Memory B cell (primary cell): ENCODE measurements around the gene KANSL1.
"Not testable (repeated sequence)": the region's sequence is repeated elsewhere in the genome, so short reads cannot be mapped to it uniquely, and the experiment has no call there.

Experiments
- ATAC-seq: fragments of 150-1000 bp; cut with Tn5 transposase; 2 replicates; pipeline ENCODE4 v1.10.0; 2021; ENCODE audit warnings: low read depth, mild to moderate bottlenecking, moderate library complexity
- DNase-seq, 2 donors: peaks; one replicate each; pipeline ENCODE4 v3.0.0; 2022; ENCODE audit warnings: low spot score in 2 of 2
- H3K27ac Mint-ChIP-seq: one replicate; pipeline ENCODE4 v1.8.0; 2022; ENCODE audit warnings: mild to moderate bottlenecking, moderate library complexity, mixed read lengths
- H3K27me3 Mint-ChIP-seq: one replicate; pipeline ENCODE4 v1.8.0; 2022; ENCODE audit warnings: mixed read lengths
- H3K36me3 Mint-ChIP-seq: one replicate; pipeline ENCODE4 v1.8.0; 2022; ENCODE audit warnings: mild to moderate bottlenecking, mixed read lengths
- H3K4me1 Mint-ChIP-seq: one replicate; pipeline ENCODE4 v1.8.0; 2022; ENCODE audit warnings: mixed read lengths
- H3K4me3 Mint-ChIP-seq: one replicate; pipeline ENCODE4 v1.8.0; 2022; ENCODE audit warnings: mild to moderate bottlenecking, moderate library complexity, mixed read lengths
- H3K9me3 Mint-ChIP-seq: one replicate; pipeline ENCODE4 v1.8.0; 2022; ENCODE audit warnings: mixed read lengths

KANSL1 gene

DNA sequence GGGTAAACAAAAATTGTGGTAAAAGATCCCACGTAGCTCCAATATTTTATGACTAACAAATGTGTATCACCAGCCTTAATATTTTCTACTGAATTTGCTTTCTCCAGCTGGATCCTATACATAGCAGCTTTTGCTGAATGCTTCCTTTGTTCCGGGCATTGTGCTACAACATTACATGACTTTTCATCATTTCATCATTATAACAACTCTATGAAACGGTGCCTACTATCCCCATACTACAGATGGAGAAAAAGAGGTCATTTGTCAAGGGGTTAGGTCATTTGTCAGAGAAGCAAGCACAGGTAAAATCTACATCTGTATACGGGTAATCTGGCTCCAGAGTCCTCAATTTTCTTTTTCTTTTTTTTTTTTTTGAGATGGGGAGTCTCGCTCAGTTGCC is 74.3 kb downstream of the KANSL1 start:
- Mint-ChIP-seq H3K4me3 (no peak overlapping the region), H3K27me3 (no peaks in the 10 kb centered on the region), H3K9me3 (peaks cover 2% of the 10 kb centered on the region), H3K27ac (peak overlapping the region; percentile 47), H3K4me1 (peaks cover 44% of the 10 kb centered on the region), H3K36me3 (peaks cover 7% of the 10 kb centered on the region)
- no peak for ATAC-seq
- no peak for DNase-seq

DNA sequence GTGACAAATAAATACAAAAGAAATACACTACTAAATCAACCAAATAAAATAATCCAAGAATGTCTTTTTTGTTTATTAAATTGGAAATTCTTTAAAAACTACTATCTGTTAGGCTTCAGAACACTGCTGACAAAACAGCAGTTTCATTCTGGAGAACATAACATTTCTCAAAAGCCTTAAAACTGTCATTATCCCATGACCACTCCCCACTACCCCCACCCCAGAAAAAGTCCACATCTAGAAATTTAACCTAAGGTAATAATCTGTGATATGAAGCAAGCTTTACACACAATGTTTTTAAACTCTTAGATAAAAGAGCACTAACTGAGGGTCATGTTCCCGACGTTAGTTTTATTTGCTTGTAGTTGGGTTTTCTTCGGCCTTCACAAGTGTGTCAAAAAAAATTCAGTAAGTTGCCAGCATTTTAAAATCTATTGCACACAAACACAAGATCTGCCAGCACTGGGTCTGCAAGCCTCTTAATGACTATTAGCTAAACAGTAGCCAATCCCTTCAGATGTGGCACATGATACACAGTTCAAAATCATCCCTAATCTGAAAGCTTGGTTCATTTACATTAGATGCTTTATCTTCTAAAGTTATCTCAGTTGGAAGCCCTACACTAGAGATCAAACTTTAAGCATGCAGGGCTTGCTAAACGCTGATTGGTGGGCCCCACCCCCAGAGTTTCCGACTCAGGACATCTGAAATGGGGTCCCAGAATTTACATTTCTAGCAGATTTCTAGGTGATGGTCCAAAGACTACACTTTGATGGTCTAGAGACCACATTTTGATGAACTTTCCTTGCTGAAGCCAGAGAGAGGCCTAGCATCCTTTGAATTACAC is 75.2 kb downstream of the KANSL1 start:
- H3K27ac Mint-ChIP-seq, result peak overlapping the region; percentile 47
- no peak overlapping the region for H3K4me3 Mint-ChIP-seq
- ATAC-seq (no peak), DNase-seq (no peak)
- H3K27me3 Mint-ChIP-seq, result no peaks in the 10 kb centered on the region
- H3K4me1 Mint-ChIP-seq, result peaks cover 47% of the 10 kb centered on the region
- peaks cover 2% of the 10 kb centered on the region for H3K9me3 Mint-ChIP-seq
- peaks cover 9% of the 10 kb centered on the region for H3K36me3 Mint-ChIP-seq

DNA sequence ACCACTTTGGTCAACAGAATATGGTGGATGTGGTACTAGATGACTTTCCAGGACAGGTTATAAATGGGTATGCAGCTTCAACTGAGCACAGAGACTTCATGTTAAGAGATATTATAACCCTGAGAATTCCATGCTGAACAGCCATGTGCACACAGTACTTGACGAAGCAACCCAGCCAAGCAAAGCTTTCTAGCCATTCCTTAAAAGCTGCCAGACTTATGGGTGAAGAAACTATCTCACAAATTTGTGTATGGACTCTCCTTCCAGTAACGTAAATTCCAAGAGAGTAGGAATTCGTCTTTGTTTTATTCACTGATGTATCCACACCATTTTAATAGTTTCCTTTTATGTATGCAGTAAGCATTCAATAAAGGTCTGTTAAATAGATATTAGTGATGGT is 76.1 kb downstream of the KANSL1 start:
- Mint-ChIP-seq H3K4me3 (no peak overlapping the region), H3K9me3 (peaks cover 2% of the 10 kb centered on the region), H3K27ac (no peak overlapping the region), H3K4me1 (peaks cover 47% of the 10 kb centered on the region), H3K27me3 (no peaks in the 10 kb centered on the region), H3K36me3 (peaks cover 10% of the 10 kb centered on the region)
- DNase-seq (no peak), ATAC-seq (no peak)

DNA sequence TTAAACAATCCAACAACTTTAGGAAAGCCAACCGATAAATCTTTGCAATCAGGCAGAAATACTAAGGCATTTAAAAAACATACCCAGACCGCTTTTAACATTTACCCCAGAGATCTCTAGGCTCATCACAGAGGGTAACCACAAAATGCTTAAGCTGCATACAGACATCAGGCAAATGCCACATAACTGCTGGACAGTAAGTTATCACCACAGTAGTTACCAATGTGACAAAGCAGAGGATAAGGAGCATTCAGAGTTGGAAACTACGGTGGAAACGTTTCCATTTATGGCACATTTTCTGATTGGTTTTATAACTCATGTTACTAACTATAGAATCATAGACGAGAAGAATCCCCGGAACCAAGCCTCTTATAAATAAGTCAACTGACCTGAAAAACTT is 77.5 kb downstream of the KANSL1 start:
- no peaks in the 10 kb centered on the region for H3K27me3 Mint-ChIP-seq
- H3K27ac Mint-ChIP-seq, result peak overlapping the region; percentile 58
- peaks cover 12% of the 10 kb centered on the region for H3K36me3 Mint-ChIP-seq
- H3K4me3 Mint-ChIP-seq, result no peak overlapping the region
- peaks cover 2% of the 10 kb centered on the region for H3K9me3 Mint-ChIP-seq
- peaks cover 39% of the 10 kb centered on the region for H3K4me1 Mint-ChIP-seq
- no peak for ATAC-seq
- DNase-seq, result no peak

DNA sequence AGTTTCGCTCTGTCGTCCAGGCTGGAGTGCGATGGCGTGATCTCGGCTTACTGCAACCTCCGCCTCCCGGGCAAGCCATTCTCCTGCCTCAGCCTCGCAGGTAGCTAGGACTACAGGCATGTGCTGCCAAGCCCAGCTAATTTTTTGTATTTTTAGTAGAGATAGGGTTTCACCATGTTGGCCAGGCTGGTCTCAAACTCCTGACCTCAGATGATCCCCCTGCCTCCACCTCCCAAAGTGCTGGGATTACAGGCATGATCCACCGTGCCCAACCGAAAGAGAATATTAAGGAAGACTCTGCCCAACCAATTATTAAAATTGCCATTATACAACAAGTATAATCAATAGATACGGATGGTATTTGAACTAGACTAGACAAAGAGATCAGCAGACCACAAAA is 82.0 kb downstream of the KANSL1 start:
- ATAC-seq, DNase-seq, H3K9me3 Mint-ChIP-seq, H3K27me3 Mint-ChIP-seq, H3K27ac Mint-ChIP-seq, H3K4me3 Mint-ChIP-seq, H3K36me3 Mint-ChIP-seq: not testable (repeated sequence)
- H3K4me1 Mint-ChIP-seq, result peaks cover 46% of the 10 kb centered on the region

DNA sequence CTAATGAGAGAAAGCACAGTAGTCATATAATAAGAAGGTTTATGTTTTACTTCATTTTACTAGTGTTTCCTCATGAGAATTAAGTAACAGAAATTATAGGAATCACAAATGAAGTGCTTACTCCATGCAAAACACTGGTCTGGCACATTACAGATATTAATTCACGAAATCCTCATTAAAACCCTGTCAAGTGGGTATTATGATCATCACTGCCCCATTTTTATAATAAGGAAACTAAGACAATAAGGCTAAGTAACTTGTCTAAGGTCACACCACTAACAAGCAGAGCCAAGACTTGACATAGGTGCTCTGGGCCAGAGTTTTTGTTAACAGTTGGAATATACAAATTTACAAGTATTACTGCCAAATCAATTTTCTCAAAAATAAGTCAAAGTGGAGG is 83.0 kb downstream of the KANSL1 start:
- DNase-seq, result no peak
- no peak for ATAC-seq
- Mint-ChIP-seq H3K4me1 (peaks cover 43% of the 10 kb centered on the region), H3K36me3 (peaks cover 5% of the 10 kb centered on the region), H3K4me3 (no peak overlapping the region), H3K27ac (no peak overlapping the region), H3K9me3 (no peaks in the 10 kb centered on the region), H3K27me3 (no peaks in the 10 kb centered on the region)

DNA sequence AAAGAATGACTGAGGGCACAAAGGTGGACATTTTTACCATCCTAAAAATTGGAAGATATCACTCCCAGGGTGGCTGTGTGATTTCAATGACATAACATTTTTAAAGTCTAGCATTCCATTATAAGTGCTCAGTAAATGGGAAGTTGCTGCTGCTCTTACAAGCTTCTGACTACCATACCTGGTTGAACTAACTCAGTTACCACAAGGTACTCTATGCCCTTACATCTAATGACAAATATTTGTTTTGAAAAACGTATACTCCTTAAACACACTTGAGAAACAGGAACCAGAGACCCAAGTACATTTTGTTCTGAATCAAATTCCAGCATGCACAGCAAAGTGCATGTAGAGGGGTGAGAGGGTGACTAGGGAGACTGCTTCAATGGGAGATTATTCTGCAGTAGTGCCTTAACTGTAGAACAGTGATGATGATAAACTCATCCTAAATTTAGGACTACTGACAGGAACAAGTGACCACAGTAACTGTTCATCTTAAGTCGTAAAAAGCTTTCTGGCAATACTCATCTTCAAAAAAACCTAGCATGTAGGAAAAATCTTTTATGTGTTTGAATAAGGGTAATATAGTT is 83.5 kb downstream of the KANSL1 start:
- ATAC-seq, result no peak

DNA sequence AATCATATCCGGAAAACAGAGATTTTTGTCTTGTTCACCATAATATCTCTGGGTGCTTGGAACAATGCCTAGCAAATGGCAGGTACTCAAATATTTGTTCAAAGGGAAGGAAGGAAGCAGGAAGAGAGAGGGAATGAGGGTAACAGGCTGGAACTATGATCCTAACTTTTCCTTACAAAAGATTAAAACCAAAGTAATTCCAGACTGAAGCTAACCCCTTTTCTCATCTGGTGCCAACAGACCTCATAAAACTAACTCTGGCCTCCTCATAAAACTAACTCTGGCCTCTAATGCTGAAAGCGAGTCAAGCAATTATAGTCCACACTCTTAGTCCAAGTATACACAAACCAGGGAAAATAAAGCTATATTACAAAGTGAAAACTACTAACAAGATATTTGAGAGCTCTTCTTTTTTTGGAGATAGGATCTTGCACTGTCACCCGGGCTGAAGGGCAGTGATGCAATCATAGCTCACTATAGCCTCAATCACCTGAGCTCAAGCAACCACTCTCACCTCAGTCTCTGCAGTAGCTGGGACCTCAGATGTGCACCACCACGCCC is 84.6 kb downstream of the KANSL1 start:
- H3K4me1 Mint-ChIP-seq, result peaks cover 44% of the 10 kb centered on the region
- no peak overlapping the region for H3K4me3 Mint-ChIP-seq
- no peaks in the 10 kb centered on the region for H3K9me3 Mint-ChIP-seq
- no peaks in the 10 kb centered on the region for H3K27me3 Mint-ChIP-seq
- ATAC-seq (no peak), DNase-seq (no peak)
- peak overlapping the region; percentile 58 for H3K27ac Mint-ChIP-seq
- H3K36me3 Mint-ChIP-seq, result peaks cover 5% of the 10 kb centered on the region

More for the DNA sequence above, 83.5 kb downstream of the KANSL1 start:
- Mint-ChIP-seq H3K36me3 (peaks cover 5% of the 10 kb centered on the region), H3K4me3 (no peak overlapping the region), H3K9me3 (no peaks in the 10 kb centered on the region), H3K4me1 (peaks cover 43% of the 10 kb centered on the region), H3K27me3 (no peaks in the 10 kb centered on the region), H3K27ac (no peak overlapping the region)
- DNase-seq, result no peak

DNA sequence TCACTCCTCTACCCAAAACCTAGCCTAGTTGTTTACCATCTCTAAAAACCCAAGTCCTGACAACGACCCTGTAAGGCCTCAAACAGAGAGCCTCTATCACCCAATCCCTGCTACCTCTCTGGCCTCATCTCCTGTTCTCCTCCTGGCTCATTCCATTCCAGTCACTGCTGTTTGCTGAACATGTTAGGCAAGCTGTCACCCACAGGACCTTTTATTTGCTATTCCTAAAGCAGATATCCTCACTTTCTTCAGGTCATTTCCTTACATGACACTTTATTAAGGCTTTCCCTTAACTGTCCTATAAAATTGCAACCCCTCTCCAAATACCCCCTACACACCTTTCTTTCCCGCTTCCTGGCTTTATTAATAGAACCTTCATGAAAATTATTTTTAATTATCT is 85.1 kb downstream of the KANSL1 start:
- H3K4me1 Mint-ChIP-seq, result peaks cover 47% of the 10 kb centered on the region
- H3K36me3 Mint-ChIP-seq, result peaks cover 3% of the 10 kb centered on the region
- H3K27me3 Mint-ChIP-seq, result no peaks in the 10 kb centered on the region
- no peaks in the 10 kb centered on the region for H3K9me3 Mint-ChIP-seq
- H3K27ac Mint-ChIP-seq, result peak overlapping the region; percentile 58
- H3K4me3 Mint-ChIP-seq, result no peak overlapping the region
- ATAC-seq (no peak), DNase-seq (no peak)

DNA sequence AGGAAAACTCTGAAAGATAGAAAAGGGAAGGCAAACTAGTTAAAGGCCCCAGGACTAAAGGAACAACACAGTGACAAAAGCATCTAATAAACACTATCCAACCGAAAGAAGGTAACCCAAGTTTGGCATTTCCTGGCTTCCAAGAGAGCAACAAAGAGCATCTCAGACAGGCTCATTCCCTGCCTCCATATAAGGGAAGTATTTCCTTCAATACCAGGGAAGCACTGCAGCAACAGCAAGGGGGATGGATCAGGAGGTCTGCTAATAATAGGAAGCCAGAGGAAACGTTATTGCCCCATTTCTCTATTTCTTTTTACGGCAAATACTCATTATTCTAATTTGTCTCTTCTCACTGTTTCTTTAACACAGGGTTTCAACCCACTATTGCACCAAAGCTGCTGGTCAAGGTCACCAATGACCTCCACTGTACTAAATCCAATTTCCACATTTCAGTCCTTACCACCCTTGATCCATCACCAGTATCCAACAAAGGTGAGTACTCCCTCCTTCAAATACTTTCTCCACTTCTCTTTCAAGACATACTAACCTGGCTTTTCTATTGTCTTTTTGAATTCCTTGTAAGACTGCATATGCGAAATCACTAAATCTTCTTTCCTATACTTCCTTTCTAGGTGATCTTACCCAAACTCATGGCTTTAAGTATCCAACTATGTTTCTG is 86.1 kb downstream of the KANSL1 start:
- no peak overlapping the region for H3K4me3 Mint-ChIP-seq
- H3K36me3 Mint-ChIP-seq, result peaks cover 2% of the 10 kb centered on the region
- H3K27me3 Mint-ChIP-seq, result no peaks in the 10 kb centered on the region
- peaks cover 47% of the 10 kb centered on the region for H3K4me1 Mint-ChIP-seq
- ATAC-seq, result no peak
- no peak overlapping the region for H3K27ac Mint-ChIP-seq
- DNase-seq, result no peak
- no peaks in the 10 kb centered on the region for H3K9me3 Mint-ChIP-seq

DNA sequence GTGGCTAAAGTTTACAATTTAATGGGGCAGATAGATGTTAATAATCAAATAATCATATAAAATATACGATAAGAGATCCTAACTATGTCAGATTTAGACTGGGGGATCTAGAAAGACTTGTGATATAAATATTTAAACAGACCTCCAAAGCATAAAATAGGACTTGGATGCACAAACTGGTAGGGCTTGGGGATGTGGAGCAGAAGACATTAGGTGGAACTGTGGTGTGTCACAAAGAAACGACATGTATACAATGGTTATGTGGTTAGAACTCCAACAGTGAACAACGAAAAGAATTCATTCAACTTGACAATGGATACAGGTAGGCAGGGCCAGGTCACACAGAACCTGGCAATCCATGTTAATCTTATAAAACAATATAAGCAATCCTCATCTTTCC is 90.4 kb downstream of the KANSL1 start:
- ATAC-seq, result not testable (repeated sequence)

DNA sequence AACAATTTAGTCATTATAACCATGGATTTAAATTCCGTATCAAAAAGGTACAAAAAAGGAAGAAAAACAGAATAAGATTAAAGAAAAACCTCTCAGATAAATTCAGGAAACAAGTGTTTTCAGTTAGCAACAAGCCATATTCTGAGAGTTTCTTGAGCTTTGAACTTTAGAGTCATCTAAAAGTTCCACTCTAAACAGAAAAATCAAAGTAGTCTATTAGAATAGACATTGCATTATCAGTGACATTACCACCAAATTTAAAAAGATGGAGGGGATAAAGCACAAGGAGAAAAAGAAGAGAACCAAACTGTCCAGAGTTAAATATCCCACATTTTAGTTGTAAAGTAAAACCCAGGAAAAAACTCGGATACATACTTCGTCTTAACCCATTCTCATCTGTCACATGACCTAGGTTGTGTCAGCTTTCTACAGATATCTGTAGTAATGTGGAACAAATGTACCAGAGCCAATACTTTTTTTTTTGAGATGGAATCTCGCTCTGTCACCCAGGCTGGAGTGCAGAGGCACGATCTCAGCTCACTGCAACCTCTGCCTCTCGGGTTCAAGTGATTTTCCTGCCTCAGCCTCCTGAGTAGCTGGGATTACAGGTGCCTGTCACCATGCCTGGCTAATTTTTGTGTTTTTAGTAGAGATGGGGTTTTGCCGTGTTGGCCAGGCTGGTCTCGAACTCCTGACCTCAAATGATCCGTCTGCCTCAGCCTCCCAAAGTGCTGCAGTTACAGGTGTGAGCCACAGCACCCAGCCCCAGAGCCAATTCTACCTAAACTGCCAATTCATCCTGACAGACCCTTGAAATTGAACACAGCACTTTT is 91.2 kb downstream of the KANSL1 start:
- ATAC-seq, H3K9me3 Mint-ChIP-seq, DNase-seq, H3K36me3 Mint-ChIP-seq, H3K4me3 Mint-ChIP-seq, H3K27me3 Mint-ChIP-seq: not testable (repeated sequence)
- Mint-ChIP-seq H3K4me1 (peaks cover 36% of the 10 kb centered on the region), H3K27ac (peak overlapping the region; percentile 77)

More for the DNA sequence above, 90.4 kb downstream of the KANSL1 start:
- peak overlapping the region; percentile 77 for H3K27ac Mint-ChIP-seq
- H3K4me1 Mint-ChIP-seq, result peaks cover 40% of the 10 kb centered on the region
- not testable (repeated sequence) for H3K36me3 Mint-ChIP-seq, H3K4me3 Mint-ChIP-seq, H3K27me3 Mint-ChIP-seq, DNase-seq, H3K9me3 Mint-ChIP-seq

DNA sequence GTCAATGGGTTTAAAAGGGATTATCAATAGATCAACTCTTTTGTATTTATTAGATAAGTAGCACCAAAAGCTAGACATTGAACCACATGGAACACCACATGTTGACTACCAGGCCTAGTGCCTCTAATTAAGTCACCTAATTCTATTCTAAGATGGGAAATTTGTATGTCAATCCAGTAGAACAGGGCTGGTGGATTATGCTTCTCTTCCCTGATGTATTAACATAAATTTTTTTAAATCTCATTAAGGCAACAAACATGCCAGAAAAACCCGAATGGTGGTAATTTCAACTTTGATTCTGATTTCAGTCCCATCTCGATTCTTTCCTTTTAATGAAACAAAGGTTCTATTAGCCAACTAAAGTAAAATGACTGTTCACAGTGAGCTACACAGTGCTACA is 92.6 kb downstream of the KANSL1 start:
- Mint-ChIP-seq H3K27me3 (no peaks in the 10 kb centered on the region), H3K27ac (peak overlapping the region; percentile 81), H3K36me3 (no peaks in the 10 kb centered on the region), H3K4me1 (peaks cover 33% of the 10 kb centered on the region), H3K9me3 (no peaks in the 10 kb centered on the region), H3K4me3 (no peak overlapping the region)
- no peak for DNase-seq
- no peak for ATAC-seq
